HepG2 (cell line): ENCODE results near the gene HECTD4. TPM values are rescaled to one million over a fixed set of nuclear protein-coding genes. Genes with fewer than 3 reads are reported as not detected.
A peak's percentile ranks its signal among the peaks of the same experiment; 100 is the strongest.

ENCODE experiments used
- AGO1 ChIP-seq: fragments of 200-400 bp; formaldehyde crosslinking; IDR thresholded peaks from 2 replicates; pipeline ENCODE4 v1.6.1; 2017; ENCODE audit warnings: mild to moderate bottlenecking, low read depth, low read length, moderate library complexity; ENCODE audit not compliant: poor library complexity, severe bottlenecking
- BORCS8-MEF2B ChIP-seq: sonication (generic); formaldehyde crosslinking; IDR thresholded peaks from 2 replicates; pipeline ENCODE4 v1.8.0; 2022; ENCODE audit warnings: mild to moderate bottlenecking, missing genetic modification reagents
- BRF2 ChIP-seq: sonication (generic); formaldehyde crosslinking; IDR thresholded peaks from 2 replicates; pipeline ENCODE4 v1.8.1; 2022; ENCODE audit warnings: mild to moderate bottlenecking, missing genetic modification reagents
- CCAR2 ChIP-seq: fragments of 200-400 bp; formaldehyde crosslinking; optimal IDR thresholded peaks from 2 replicates; pipeline ENCODE3; 2018; ENCODE audit warnings: low read depth, mild to moderate bottlenecking, low read length, moderate library complexity
- ESRRA ChIP-seq: sonication (generic); formaldehyde crosslinking; IDR thresholded peaks from 2 replicates; pipeline ENCODE4 v1.5.1; 2020; ENCODE audit warnings: mild to moderate bottlenecking, low read depth, missing genetic modification reagents
- FOXA1 ChIP-seq, 2 experiments: fragments of 450-650 bp in 1 of 2; sonication (generic) in 1 of 2; formaldehyde crosslinking in 1 of 2; IDR thresholded peaks; 2 replicates each; pipeline versions ENCODE4 v1.4.0 to v1.6.1; 2016 to 2020; ENCODE audit warnings: missing genetic modification reagents in 1 of 2
- HMGXB3 ChIP-seq: sonication (generic); formaldehyde crosslinking; IDR thresholded peaks from 2 replicates; pipeline ENCODE4 v1.4.0; 2020; ENCODE audit warnings: missing genetic modification reagents, borderline replicate concordance
- IRF1 ChIP-seq: sonication (generic); formaldehyde crosslinking; IDR thresholded peaks from 2 replicates; pipeline ENCODE4 v1.4.0; 2020; ENCODE audit warnings: low read depth, mild to moderate bottlenecking, missing genetic modification reagents
- MZF1 ChIP-seq: sonication (generic); formaldehyde crosslinking; IDR thresholded peaks from 2 replicates; pipeline ENCODE4 v1.8.1; 2023; ENCODE audit warnings: mild to moderate bottlenecking, missing genetic modification reagents, borderline replicate concordance
- PCBP2 ChIP-seq: fragments of 200-400 bp; formaldehyde crosslinking; optimal IDR thresholded peaks from 2 replicates; pipeline ENCODE3; 2018; ENCODE audit warnings: low read length, low read depth; ENCODE audit not compliant: poor library complexity, severe bottlenecking
- SMARCE1 ChIP-seq: fragments of 450-650 bp; IDR thresholded peaks from 2 replicates; pipeline ENCODE4 v1.6.1; 2017; ENCODE audit warnings: borderline replicate concordance
- ZKSCAN8 ChIP-seq: IDR thresholded peaks from 2 replicates; pipeline ENCODE4 v1.6.1; 2016; ENCODE audit warnings: borderline replicate concordance, missing genetic modification reagents, missing compliant biosample characterization
- ZNF121 ChIP-seq: sonication (generic); formaldehyde crosslinking; IDR thresholded peaks from 2 replicates; pipeline ENCODE4 v1.5.0; 2020; ENCODE audit warnings: mild to moderate bottlenecking, missing genetic modification reagents
- ZNF333 ChIP-seq: sonication (generic); formaldehyde crosslinking; IDR thresholded peaks from 2 replicates; pipeline ENCODE4 v1.4.0; 2020; ENCODE audit warnings: mild to moderate bottlenecking, missing genetic modification reagents, borderline replicate concordance
- ZNF350 ChIP-seq: sonication (generic); formaldehyde crosslinking; IDR thresholded peaks from 2 replicates; pipeline ENCODE4 v1.4.0; 2020; ENCODE audit warnings: mild to moderate bottlenecking, low read depth, missing genetic modification reagents, borderline replicate concordance
- ZNF547 ChIP-seq: sonication (generic); formaldehyde crosslinking; IDR thresholded peaks from 2 replicates; pipeline ENCODE4 v1.5.1; 2020; ENCODE audit warnings: mild to moderate bottlenecking, missing genetic modification reagents
- ZNF576 ChIP-seq: sonication (generic); formaldehyde crosslinking; IDR thresholded peaks from 2 replicates; pipeline ENCODE4 v1.4.0; 2020; ENCODE audit warnings: mild to moderate bottlenecking, missing genetic modification reagents
- ZNF589 ChIP-seq: sonication (generic); formaldehyde crosslinking; conservative IDR thresholded peaks from 2 replicates; pipeline ENCODE4 v1.8.0; 2022; ENCODE audit warnings: mild to moderate bottlenecking, moderate library complexity, missing genetic modification reagents
- ZNF770 ChIP-seq: sonication (generic); formaldehyde crosslinking; IDR thresholded peaks from 2 replicates; pipeline ENCODE4 v1.5.0; 2020; ENCODE audit warnings: mild to moderate bottlenecking, missing genetic modification reagents
- ZSCAN12 ChIP-seq: sonication (generic); formaldehyde crosslinking; IDR thresholded peaks from 2 replicates; pipeline ENCODE4 v1.9.0; 2021; ENCODE audit warnings: mild to moderate bottlenecking, missing genetic modification reagents
- polyA plus RNA-seq, 8 experiments: library from polyadenylated mRNA; depleted of rRNA in 3 of 8; stranded (reverse) in 7 of 8; unstranded in 1 of 8; fragments of >200 nt; fragmentation: Illumina TruSeq in 4 of 8; extraction: Trizol in 4 of 8; gene quantifications; 2 replicates each; pipeline versions ENCODE4 v1.2.1 to v1.2.3, GENCODE V29; 2011 to 2016; ENCODE audit warnings: low read depth in 4 of 8, missing spikeins in 1 of 8, mixed read lengths in 1 of 8; ENCODE audit not compliant: insufficient read depth in 1 of 8
- total RNA-seq, 5 experiments: library from RNA; depleted of rRNA; stranded (reverse); fragments of >200 nt; fragmentation: Illumina TruSeq; extraction: Trizol; gene quantifications; 2 replicates each; pipeline ENCODE4 v1.2.3, GENCODE V29; 2016; ENCODE audit warnings: low read depth in 1 of 5

HECTD4 gene
- total and polyA plus RNA-seq, 2 of the 13 experiments (the other 11 are each of a cell fraction or from before 2014, with no cell fraction given), result 9.0 to 11.4 TPM

- no peak for TF ChIP-seq PCBP2
- TF ChIP-seq ZKSCAN8, result no peak
- no peak for TF ChIP-seq ZNF350
- TF ChIP-seq ZNF547 (CRISPR knock-in tag), result peak; percentile 61; the same call in 1 of the 2 replicates
- TF ChIP-seq FOXA1 (IDR thresholded peaks at IDR 0.05), result no peak
- TF ChIP-seq FOXA1 (CRISPR knock-in tag; IDR thresholded peaks at IDR 0.05), result 0 out of 2 replicates have a peak, but pooled peaks have one; percentile 24
- TF ChIP-seq ZSCAN12, result no peak
- TF ChIP-seq BORCS8-MEF2B (CRISPR knock-in tag), result peak; percentile 79; the same call in 1 of the 2 replicates
- no peak for TF ChIP-seq MZF1 (CRISPR knock-in tag)
- TF ChIP-seq HMGXB3 (CRISPR knock-in tag), result peak; percentile 34; the same call in 1 of the 2 replicates
- no peak for TF ChIP-seq ZNF576
- no peak for TF ChIP-seq SMARCE1
- no peak for TF ChIP-seq AGO1
- no peak; the same call in none of the 2 replicates for TF ChIP-seq ESRRA (CRISPR knock-in tag)
- no peak for TF ChIP-seq IRF1 (CRISPR knock-in tag)
- TF ChIP-seq ZNF770 (CRISPR knock-in tag), result peak; percentile 44
- no peak for TF ChIP-seq CCAR2
- no peak for TF ChIP-seq BRF2 (CRISPR knock-in tag)
- peak; percentile 37 for TF ChIP-seq ZNF121
- no peak for TF ChIP-seq ZNF333 (CRISPR knock-in tag)
- TF ChIP-seq ZNF589, result no peak
These were observed 36.5 kb upstream of the HECTD4 start, which contains the start of gene PTPN11 (continued) for GRCh38 chr12:112418608-112419296.
